Measurements from ENCODE around the gene PRKD2.

PRKD2 gene

DNA sequence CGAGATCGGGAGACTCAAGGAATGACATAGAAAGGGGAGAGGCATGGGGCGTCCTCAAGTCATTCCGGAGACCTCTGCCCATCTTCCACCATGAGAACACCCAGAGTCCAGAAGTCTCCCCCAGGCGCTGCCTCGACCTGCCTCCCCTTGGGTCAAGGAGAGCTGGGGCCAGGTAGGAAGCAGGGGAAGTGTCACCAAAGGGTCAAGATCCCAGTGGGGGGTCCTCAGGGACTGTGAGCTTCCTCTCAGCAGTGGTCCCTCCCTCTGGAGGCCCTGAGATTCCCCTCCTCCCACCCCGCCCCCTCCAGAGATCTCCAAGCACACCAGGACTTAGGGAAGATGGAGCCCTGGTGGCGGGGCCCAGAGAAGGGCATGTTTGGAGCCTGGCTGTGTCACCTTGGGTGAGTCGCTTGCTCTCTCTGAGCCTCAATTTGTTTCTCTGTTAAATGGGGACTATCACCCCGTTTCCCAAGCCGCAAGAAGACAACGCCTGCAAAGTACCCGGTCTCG, 56.9 kb downstream of the PRKD2 start:
- no peak for DNase-seq

GRCh38 chr19:46659151-46660007, 57.5 kb downstream of the PRKD2 start:
- DNase-seq, result no peak

DNA sequence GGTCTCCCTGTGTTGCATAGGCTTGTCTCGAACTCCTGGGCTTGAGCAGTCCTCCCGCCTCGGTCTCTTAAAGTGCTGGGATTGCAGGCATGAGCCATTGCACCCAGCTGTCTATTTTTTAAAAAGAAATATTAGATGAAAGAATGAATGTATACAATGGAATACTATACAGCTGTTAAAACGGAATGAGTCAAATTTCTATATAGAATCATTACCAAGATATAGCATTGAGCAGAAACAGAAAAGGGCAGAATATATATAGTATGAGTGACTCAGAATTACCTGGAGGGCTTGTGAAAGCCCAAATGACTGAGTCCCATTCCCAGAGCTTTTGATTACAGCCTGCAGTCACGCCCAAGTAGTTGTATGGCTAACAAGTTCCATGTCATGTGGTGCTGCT, 60.4 kb downstream of the PRKD2 start:
- no peak for DNase-seq

- no peak for DNase-seq
These were observed 62.2 kb downstream of the PRKD2 start for GRCh38 chr19:46654621-46655152.

DNA sequence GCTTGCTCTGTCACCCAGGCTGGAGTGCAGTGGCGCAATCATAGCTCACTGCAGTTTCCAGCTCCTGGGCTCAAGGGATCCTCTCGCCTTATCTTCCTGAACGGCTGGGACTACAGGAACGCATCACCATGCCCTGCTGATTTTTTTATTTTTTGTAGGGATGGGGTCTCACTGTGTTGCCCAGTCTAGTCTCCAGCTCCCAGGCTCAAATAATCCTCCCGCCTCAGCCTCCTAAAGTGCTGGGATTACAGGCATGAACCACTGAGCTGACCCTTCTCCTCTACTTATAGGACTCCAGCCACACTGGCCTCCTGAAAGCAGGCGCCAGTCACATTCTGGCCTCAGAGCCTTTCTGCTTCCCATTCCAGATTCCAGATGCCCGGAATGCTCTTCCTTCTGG, 66.5 kb downstream of the PRKD2 start:
- DNase-seq, result no peak

- DNase-seq, result no peak
These were observed 67.7 kb downstream of the PRKD2 start for GRCh38 chr19:46648961-46649960.

DNA sequence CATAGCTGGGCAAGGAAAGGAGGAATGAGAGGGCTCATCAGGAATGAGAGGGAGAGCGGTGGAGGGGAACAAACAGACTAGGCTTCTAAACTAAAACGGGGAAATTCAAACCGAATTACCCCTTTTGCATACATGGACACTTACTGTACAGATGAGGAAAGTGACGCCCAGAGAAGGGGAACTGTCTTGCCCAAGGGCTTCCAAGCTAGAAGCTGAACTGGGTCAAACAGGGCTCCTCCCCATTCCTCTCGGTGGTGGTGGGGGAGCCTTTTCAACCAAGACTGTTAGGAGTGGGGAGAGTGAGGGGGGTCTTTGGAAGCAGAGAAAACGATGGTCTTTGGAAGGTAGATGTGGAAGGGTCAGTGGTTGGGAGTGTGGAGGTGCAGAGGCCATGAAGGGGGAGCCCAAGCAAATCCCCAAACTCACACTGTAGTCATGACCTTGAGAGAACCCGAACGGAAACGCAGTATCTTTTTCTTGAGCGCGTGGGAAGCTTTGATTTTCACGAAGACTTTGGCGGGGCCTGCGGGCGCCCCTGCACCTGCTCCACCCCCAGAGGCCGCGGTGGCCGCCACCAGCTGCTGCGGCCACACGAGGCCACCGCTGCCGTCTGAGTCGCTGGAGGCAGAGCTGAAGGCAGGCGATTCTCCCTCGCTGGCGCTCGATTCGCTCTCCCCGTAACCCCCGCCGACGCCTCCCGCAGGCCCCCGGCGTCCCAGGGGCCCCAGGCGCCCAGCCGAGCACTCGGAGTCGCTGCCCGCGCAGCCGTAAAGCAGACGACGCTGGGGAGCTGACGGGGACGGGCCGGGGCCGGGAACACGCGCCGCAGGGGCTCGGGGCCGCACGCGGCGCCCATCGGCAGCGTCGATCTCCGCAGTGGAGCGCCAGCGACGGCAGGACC, 68.6 kb downstream of the PRKD2 start:
- DNase-seq, result no peak

GRCh38 chr19:46646402-46646801, 70.5 kb downstream of the PRKD2 start:
- DNase-seq, result no peak

DNA sequence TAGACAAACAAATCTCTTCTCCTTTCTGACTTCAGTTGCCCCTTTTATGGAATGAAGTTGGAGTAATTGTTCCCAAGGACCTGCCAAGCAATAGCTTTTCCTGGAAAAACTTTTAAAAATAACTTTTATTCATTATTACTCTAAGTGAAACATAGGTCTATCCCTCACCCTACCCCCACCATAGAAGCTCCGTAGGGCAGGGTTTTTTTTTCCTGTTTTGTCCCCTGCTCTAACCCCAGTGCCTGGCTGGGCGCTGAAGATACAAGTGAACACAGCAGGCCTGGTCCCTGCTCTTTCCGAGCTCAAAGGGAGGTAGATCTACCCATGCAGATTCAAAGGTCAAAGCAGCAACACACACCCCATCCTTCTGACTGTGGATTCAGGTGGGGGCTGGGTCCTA, 72.2 kb downstream of the PRKD2 start:
- no peak for DNase-seq

DNA sequence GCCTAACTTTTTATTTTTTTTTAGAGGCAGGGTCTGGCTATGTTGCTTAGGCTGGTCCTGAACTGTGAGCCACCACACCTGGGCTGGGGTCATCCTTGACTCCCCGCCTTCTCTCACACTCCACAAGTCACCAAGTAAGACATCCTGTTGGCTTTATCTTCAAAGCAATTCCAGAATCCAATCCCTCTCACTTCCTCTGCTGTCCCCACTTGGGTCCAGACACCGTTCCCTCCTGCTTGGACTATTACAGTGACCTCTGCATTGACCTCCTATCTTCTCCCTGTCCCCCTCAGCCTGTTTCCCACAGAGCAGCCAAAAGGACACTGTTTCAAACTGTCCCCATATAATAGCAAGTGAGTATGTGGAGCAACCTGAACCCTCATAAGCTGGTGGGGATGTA, 76.3 kb downstream of the PRKD2 start:
- no peak for DNase-seq

- no peak for DNase-seq
These were observed 77.3 kb downstream of the PRKD2 start for GRCh38 chr19:46639358-46640182.

- no peak for DNase-seq
These were observed 79.7 kb downstream of the PRKD2 start for GRCh38 chr19:46637224-46637623.

GRCh38 chr19:46635920-46636761, 80.8 kb downstream of the PRKD2 start, which contains the start of gene GNG8:
Gene GNG8, minus strand, starts transcription at chr19:46636202. Its CDS starts 1,520 bp downstream, at chr19:46634682.
- DNase-seq, result no peak

GRCh38 chr19:46634656-46635218, 82.2 kb downstream of the PRKD2 start:
- DNase-seq, result no peak

GRCh38 chr19:46634045-46634655, 82.8 kb downstream of the PRKD2 start:
- peak; percentile 9 for DNase-seq

DNA sequence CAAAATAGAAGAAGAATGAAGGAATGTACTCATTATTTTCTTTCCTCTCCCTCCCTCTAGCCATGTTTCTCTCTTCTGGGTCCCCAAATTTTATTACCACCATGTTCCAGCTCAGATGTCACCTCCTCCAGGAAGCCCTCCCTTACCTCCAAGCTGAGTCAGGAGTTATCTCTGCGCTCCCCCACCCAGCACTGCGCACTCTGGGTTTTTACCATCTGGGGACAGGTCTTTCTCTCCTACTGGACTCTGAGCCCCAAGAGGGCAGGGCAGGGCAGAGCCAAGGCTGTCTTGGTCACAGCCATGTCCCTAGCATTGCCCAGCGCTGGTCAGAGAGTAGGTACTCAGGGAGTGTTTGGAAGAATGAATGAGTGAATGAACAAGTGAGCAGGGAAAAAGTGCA, 83.8 kb downstream of the PRKD2 start:
- no peak for DNase-seq

DNA sequence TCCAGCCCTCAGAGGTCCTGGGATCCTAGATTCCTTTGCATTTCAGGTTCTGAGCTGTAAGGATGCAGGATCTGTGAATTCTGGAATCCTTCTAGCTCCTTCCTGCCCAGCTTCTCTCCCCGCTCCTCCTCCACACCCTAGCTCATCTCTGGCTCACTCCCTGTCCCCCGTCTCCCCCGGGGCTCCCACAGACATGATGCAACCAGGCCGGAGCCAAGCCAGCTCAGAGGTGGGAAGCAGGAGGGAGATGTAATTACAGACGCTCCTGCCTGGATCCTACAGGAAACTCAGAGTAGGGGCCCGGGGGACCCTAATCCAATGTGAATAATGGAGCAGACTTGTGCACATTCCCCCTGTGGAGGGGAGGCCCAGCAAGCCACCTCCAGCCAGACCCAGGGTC, 85.4 kb downstream of the PRKD2 start:
- no peak for DNase-seq

GRCh38 chr19:46630586-46631205, 86.2 kb downstream of the PRKD2 start:
- no peak for DNase-seq

GRCh38 chr19:46629546-46630025, 87.3 kb downstream of the PRKD2 start:
- DNase-seq, result peak; percentile 69
